PC-9 (cell line): ENCODE results near the gene CCDC137. TPM values are rescaled to one million over a fixed set of nuclear protein-coding genes. Genes with fewer than 3 reads are reported as not detected.
"Not testable (repeated sequence)": the region's sequence is repeated elsewhere in the genome, so short reads cannot be mapped to it uniquely, and the experiment has no call there.

ENCODE experiments used
- BruUV-seq: library from RNA; stranded (reverse); fragments of 400-500 nt; replicated peaks from 2 replicates; lab custom pipeline; 2021; lab: Mats Ljungman, UMichigan
- CTCF ChIA-PET: fragments of 300-600 bp; sonication (Branson Sonifier 250); formaldehyde crosslinking; loops from one replicate; lab custom pipeline; 2022; ENCODE audit warnings: antibody characterized with exemption; lab: Charles Lee
- POLR2A ChIA-PET: fragments of 300-600 bp; sonication (Branson Sonifier 250); formaldehyde crosslinking; loops from one replicate; lab custom pipeline; 2022; ENCODE audit warnings: antibody characterized with exemption; ENCODE audit not compliant: unreplicated experiment; lab: Charles Lee
- DNase-seq, 2 experiments: peaks; one replicate each; pipeline versions ENCODE4 v3.0.0 to v3.0.0-alpha.2; 2015 to 2022; ENCODE audit warnings: mixed read lengths in 1 of 2
- H2AFZ ChIP-seq: fragments of 200-600 bp; sonication (generic); 2 replicates; pipeline ENCODE4 v1.8.1; 2017; ENCODE audit warnings: antibody characterized with exemption
- H3F3A ChIP-seq: fragments of 200-600 bp; sonication (generic); 2 replicates; pipeline ENCODE4 v1.8.1; 2017; ENCODE audit warnings: antibody characterized with exemption, mild to moderate bottlenecking, low read depth; ENCODE audit not compliant: insufficient read depth
- H3K27ac ChIP-seq: fragments of 200-600 bp; sonication (generic); 2 replicates; pipeline ENCODE4 v1.6.1; 2016; ENCODE audit warnings: mixed run types
- H3K27me3 ChIP-seq: fragments of 200-600 bp; sonication (generic); 2 replicates; pipeline ENCODE4 v1.6.1; 2016; ENCODE audit warnings: low read depth, mixed run types; ENCODE audit not compliant: insufficient read depth
- H3K36me3 ChIP-seq: fragments of 200-600 bp; sonication (generic); 2 replicates; pipeline ENCODE4 v1.6.1; 2016; ENCODE audit warnings: low read depth, mixed run types
- H3K4me1 ChIP-seq: fragments of 200-600 bp; sonication (generic); replicated peaks from 2 replicates; pipeline ENCODE4 v1.6.1; 2016; ENCODE audit warnings: mixed run types; ENCODE audit not compliant: insufficient read depth
- H3K4me2 ChIP-seq: fragments of 200-600 bp; sonication (generic); 2 replicates; pipeline ENCODE4 v1.6.1; 2017; ENCODE audit warnings: mixed run types
- H3K4me3 ChIP-seq: fragments of 200-600 bp; sonication (generic); 2 replicates; pipeline ENCODE4 v1.6.1; 2016; ENCODE audit warnings: mixed run types
- H3K79me2 ChIP-seq: fragments of 200-600 bp; sonication (generic); 2 replicates; pipeline ENCODE4 v1.6.1; 2017; ENCODE audit warnings: low read depth, mixed run types
- H3K9me2 ChIP-seq: fragments of 200-600 bp; sonication (generic); 2 replicates; pipeline ENCODE4 v1.8.1; 2017; ENCODE audit warnings: mild to moderate bottlenecking; ENCODE audit not compliant: insufficient read depth
- H3K9me3 ChIP-seq: fragments of 200-600 bp; sonication (generic); 2 replicates; pipeline ENCODE4 v1.8.1; 2016; ENCODE audit warnings: low read depth; ENCODE audit not compliant: insufficient read depth
- H4K20me1 ChIP-seq: fragments of 200-600 bp; sonication (generic); 2 replicates; pipeline ENCODE4 v1.8.1; 2017; ENCODE audit not compliant: insufficient read depth
- CTCF ChIP-seq: fragments of 200-600 bp; sonication (generic); conservative IDR thresholded peaks from 2 replicates; pipeline ENCODE4 v1.6.1; 2017; ENCODE audit warnings: mixed run types, antibody characterized with exemption, mild to moderate bottlenecking, moderate library complexity
- EZH2 ChIP-seq: fragments of 200-600 bp; sonication (generic); IDR thresholded peaks from 2 replicates; pipeline ENCODE4 v1.8.0; 2017; ENCODE audit warnings: antibody characterized with exemption, low read depth
- intact Hi-C: fragments of 100-400 bp; cut with micrococcal nuclease; formaldehyde crosslinking; loops from one replicate; pipeline ENCODE4 v1.10.0; 2022; ENCODE audit not compliant: unreplicated experiment
- total RNA-seq: library from RNA; stranded (reverse); gene quantifications from 2 replicates; pipeline ENCODE4 v1.2.3, GENCODE V29; 2021

CCDC137 gene
- total RNA-seq, 1 experiment from 2014 or later, result 29.3 TPM

- Histone ChIP-seq H2AFZ (no peak overlapping the region), H3K27me3 (no peaks in the 10 kb centered on the region), H3K9me3 (no peaks in the 10 kb centered on the region), H3K4me2 (no peak overlapping the region), H4K20me1 (no peaks in the 10 kb centered on the region), H3F3A (peaks cover 12% of the 10 kb centered on the region; the same call in 1 of the 2 replicates), H3K4me1 (no peaks in the 10 kb centered on the region), H3K9me2 (no peaks in the 10 kb centered on the region), H3K27ac (no peak overlapping the region), H3K36me3 (no peaks in the 10 kb centered on the region), H3K4me3 (no peak overlapping the region), H3K79me2 (peaks cover 8% of the 10 kb centered on the region; the same call in 1 of the 2 replicates)
- ChIA-PET POLR2A (no interaction called here), CTCF (interaction anchor here (0.6 kb wide), 2 partner anchors 40 to 218 kb away, joined by 3 to 5 read pairs; no protein-coding TSS in a partner anchor)
- no TSS peak for BruUV-seq
- DNase-seq, result no peak
- TF ChIP-seq EZH2 (no peak), CTCF (no peak)
- intact Hi-C loops, result no loop called here
These were observed 7.2 kb downstream of the CCDC137 start for GRCh38 chr17:81673561-81674258.

- BruUV-seq, H4K20me1 ChIP-seq, H3K36me3 ChIP-seq, H3K9me2 ChIP-seq, H3K4me1 ChIP-seq, H3K4me2 ChIP-seq, H3K27me3 ChIP-seq, H3K79me2 ChIP-seq, intact Hi-C loops, H3K27ac ChIP-seq, H3K9me3 ChIP-seq, H3K4me3 ChIP-seq, H2AFZ ChIP-seq: not testable (repeated sequence)
- ChIA-PET CTCF (interaction anchor here (0.6 kb wide), 2 partner anchors 36 to 337 kb away, joined by 3 to 4 read pairs; no protein-coding TSS in a partner anchor), POLR2A (interaction anchor here (0.6 kb wide), 1 partner anchor 184 kb away, joined by 4 read pairs; no protein-coding TSS in a partner anchor)
- H3F3A ChIP-seq, result peaks cover 12% of the 10 kb centered on the region; the same call in 1 of the 2 replicates
- TF ChIP-seq CTCF, result peak; percentile 69
- peak in 1 of 2 experiments; percentile 56 for DNase-seq
These were observed 9.1 kb downstream of the CCDC137 start for GRCh38 chr17:81675515-81676221.

GRCh38 chr17:81676906-81677305 lies 10.4 kb downstream of the CCDC137 start:
- CTCF ChIA-PET, result no interaction called here

More at GRCh38 chr17:81676906-81677305, 10.4 kb downstream of the CCDC137 start:
- no peak overlapping the region for H3K4me2 ChIP-seq
- no peak overlapping the region for H2AFZ ChIP-seq
- POLR2A ChIA-PET, result no interaction called here
- H3K4me1 ChIP-seq, result no peaks in the 10 kb centered on the region
- no peaks in the 10 kb centered on the region for H3K9me2 ChIP-seq
- 0 out of 2 replicates have a peak, but pooled peaks cover 4% of the 10 kb centered on the region for H3K79me2 ChIP-seq
- DNase-seq, result no peak
- peaks cover 12% of the 10 kb centered on the region; the same call in 1 of the 2 replicates for H3F3A ChIP-seq
- no peak overlapping the region for H3K4me3 ChIP-seq
- H3K36me3 ChIP-seq, result no peaks in the 10 kb centered on the region
- BruUV-seq, result no TSS peak
- H3K9me3 ChIP-seq, result no peaks in the 10 kb centered on the region
- H3K27ac ChIP-seq, result no peak overlapping the region
- no peaks in the 10 kb centered on the region for H3K27me3 ChIP-seq
- no peak for TF ChIP-seq CTCF
- TF ChIP-seq EZH2, result no peak
- intact Hi-C loops, result no loop called here
- H4K20me1 ChIP-seq, result no peaks in the 10 kb centered on the region
